Measurements from ENCODE around the gene KCNJ5.

Gene KCNJ5

DNA sequence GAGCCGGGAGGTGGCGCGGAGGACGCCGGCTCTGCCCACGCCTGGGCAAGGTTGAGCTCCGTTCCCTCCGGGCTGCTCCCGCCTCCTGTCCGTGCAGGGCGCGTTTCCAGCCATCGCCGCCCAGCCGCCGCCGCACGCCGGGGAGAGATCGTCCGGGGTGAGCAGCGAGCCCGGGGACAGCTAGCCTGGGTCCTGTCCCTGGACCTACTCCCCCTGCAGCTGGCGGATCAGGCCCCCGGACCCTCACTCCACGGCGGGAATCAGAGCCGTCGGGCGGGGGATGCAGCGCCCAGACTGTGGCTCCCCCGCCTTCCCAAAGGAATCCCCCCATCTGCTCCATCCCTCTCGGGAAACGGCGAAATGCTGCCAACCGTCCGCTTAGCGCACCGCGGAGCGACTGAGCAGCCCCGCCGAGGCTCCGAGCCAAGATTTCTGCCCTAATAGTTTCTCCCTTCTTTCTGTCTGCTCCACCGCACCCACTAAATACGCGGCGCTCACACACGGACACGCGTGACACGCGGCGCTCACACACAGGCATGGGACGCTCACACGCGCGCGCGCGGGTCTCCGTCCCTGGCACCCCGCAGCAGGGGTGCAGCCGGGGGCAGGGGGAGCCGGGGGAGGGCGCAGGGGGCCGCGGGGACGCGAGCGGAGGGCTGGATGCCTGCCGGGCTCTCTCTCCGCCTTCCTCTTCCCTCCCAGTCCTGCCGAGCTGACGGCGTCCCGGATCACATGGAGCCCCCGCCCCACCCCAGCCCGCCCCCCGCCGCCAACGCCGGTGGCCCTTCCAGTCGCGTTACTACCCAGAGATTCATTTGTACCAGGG, at the start of gene KCNJ5:
KCNJ5 (plus strand) TSS at position 814 of the 826 bp plus-strand sequence. CDS start 19,918 bp downstream, outside the sequence.
- no peak for DNase-seq

DNA sequence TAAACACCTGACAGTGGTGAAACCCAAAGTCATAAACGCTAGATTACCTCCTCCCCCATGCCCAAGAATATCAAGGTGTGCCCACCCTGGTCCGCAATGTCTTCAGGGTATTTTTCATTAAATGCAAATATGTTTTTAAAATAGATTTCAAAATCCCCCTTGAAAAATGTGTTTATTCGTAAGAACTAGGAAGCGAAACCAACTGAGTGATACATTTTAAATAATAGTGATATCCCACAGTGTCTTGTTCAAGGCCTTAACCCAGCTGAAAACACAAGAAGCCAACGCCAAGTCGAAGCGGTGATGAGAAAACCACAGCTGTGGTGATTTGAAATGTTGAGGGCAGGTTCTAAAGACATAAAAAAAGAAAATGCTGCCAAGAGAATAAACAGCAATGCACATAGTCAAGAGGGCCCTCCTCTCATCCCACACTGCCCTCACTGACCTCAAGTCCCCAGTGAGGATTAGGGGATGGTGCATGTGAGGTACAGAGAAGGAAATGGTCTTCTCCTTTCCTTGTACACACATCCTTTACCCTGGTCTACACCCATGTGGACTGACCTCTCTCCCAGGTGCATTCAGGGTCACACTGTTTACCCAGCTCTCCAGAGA, 49.6 kb upstream of the KCNJ5 start:
- DNase-seq: no peak

- DNase-seq: no peak
These were observed 47.9 kb upstream of the KCNJ5 start for GRCh38 chr11:128843198-128843785.

- no peak for DNase-seq
These were observed 45.8 kb upstream of the KCNJ5 start for GRCh38 chr11:128845334-128845780.

- no peak for DNase-seq
These were observed 44.2 kb upstream of the KCNJ5 start for GRCh38 chr11:128846985-128847384.

DNA sequence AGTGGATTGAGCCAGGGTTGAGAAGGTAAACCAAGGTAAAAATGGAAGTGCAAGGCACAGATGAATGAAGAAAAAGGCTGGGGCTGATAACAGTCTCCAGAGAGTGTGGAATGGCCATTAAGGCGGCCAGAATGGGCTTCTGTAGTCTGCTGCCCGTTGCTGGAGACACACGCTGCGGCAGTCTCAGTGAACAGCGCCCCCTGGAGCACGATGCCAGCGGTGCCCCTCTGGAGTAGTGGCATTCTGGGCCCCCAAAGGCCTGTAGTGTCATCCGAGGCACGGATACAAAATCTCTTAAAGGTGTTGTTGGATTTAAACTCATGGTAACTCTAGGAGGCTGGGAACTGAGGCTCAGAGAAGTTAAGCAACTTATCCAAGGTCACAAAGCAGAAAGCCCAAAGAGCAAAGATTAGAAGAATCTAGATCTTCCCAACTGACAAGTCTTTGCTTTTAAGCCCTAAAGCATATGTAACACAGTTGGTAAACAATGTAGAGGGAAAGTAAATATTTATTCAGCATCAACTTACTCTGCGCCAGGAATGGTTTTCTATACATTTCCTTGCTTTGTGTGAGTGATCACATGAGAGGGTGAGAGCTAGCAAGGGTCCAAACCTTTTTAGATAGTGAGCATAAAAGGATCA, 42.2 kb upstream of the KCNJ5 start:
- DNase-seq: no peak

DNA sequence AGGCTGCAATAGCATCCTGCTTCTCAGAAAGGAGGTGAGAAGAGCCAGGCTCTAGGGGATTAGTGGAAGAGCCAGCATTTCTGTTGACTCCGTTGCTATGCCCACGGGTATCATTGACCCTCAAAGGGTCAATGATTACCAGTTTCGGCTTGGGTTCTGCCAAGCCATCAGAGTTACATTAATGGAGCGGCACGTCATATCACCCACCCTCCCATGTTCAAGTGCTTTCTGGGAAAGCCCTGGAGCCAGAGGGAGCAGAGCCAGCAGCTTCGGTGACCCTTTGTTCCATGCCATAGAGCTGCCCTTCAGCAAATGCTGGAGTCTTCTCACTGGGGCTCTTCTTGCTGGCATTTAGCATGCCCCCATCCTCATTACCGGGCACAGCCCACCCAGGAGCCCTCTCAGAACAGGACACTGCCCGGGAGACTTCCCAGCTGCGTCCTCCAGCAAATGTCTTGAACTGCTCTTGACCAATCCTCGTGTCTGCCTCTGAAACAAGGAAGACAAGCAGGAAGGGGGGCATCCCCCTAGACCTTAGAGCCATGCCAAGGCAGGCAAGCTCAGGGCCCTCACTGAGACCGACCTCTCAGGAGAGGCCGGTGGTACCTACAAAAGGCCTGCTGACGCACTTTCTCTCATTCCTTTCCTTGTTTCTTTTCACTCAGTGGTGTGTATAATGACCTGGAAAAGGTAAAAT, 38.7 kb upstream of the KCNJ5 start:
- DNase-seq: no peak

DNA sequence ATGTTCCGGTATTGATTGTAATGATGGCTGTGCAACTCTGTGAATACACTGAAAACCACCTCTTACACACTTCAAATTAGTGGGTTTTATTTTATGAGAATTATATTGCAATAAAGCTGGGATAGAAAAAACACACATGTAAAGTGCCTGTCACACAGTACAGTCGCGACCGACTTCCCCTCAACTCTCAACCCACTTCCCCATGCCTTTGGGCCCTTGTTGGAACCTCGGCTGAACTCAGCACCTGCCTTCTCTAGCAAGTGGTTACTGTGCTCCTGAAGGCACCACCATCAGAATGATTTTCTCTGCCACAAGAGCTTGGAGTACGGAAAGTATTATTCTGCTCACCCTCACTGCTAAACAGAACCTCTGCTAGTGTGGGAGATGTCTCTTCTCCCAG, 37.6 kb upstream of the KCNJ5 start:
- DNase-seq: no peak

DNA sequence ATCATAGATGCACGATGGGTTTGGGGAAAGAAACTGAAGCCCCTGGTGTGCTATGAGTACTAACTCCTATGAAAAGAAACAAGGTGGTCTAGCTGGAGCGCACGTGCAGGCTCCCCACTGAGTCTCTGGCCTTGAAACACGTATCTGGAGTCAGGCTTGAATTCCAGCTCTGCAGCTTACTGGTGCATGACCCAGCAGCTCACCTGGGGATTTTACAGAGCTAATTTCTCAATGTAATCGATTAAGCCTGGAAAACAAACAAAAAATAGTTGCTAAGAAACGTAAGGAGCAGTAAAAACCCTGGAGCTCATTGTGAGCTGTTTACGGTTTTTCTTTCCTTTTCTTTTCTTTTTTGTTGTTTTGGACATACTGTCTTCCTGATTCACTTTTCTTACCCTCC, 36.3 kb upstream of the KCNJ5 start:
- no peak for DNase-seq

GRCh38 chr11:128856241-128856640, 34.9 kb upstream of the KCNJ5 start:
- DNase-seq: no peak

GRCh38 chr11:128857341-128857740, 33.8 kb upstream of the KCNJ5 start:
- no peak for DNase-seq

GRCh38 chr11:128859563-128860441, 31.4 kb upstream of the KCNJ5 start:
- DNase-seq: peak; percentile 4 to 16

DNA sequence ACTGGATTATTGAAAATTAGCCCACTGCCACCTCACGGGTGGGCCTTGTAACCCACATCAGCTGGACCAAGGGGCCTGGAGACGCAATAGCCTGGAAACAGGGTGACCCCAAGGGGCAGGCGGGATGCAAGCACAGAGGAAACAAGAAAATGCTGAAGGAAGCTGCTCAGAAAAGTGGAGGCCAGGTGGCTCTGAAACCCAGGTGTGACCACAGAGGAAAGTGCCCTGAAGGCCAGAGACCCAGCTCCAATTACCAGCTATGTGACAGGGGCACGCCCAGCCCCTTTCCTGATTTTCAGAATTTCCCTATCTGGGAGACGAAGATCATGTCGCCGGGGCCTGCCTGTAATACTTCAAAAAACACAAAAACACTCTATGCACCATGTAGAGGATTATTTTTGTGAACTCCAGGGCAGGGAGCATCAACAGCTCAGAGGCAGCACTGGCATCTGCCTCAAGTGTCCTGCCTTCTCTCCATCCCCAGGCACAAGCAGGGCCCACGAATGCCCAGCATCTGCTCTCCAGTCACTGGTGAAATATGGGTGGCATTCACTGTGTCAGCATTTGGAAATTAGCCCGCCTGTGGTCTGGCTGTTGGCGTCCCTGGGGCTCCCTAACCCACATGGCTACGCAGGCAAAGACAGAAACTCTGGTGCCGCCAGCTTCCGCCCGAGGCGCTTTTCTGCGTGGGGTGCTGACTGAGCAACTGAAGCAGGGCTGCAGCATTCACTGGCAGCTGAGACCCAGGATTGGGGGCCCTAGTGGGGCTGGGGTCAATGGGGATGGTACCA, 30.4 kb upstream of the KCNJ5 start:
- no peak for DNase-seq

DNA sequence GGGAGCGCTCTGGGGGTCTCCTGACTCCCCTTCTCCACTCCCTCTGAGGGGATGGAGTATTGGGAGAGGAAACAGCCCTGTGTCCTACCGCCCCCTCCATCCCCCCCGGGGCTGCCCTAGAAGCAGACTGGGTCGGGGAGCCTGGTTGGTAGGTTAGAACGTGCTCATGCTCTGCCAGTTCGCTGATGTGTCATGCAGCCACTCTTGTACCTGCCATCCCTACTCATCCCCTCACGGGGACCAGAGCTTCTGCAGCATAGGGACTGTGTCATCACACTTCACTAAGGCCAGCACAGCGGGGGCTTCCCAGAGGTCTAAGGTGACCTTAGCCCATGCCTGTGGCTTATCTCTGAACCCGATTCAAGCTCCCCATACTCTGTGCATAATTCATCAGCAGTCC, 28.8 kb upstream of the KCNJ5 start:
- no peak for DNase-seq

GRCh38 chr11:128862908-128863660, 28.1 kb upstream of the KCNJ5 start:
- no peak for DNase-seq

DNA sequence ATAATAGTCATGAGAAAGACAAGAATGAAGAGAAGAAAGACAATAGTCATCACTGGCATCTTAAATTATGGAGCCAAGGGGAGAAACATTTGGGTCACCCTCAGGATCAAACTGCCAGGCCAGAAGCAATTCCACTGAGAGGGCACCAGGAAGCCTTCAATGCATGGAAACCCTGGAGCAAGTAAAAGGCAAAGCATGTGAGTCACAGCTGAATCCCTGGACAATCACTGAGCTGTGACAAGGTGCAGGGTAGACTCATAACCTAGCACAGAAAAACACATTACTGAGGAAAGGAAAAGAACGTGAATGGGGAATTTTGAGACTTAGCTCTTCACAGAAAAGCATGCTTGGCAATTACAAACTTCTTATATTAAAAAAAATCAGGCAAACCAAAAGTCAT, 25.7 kb upstream of the KCNJ5 start:
- no peak for DNase-seq

DNA sequence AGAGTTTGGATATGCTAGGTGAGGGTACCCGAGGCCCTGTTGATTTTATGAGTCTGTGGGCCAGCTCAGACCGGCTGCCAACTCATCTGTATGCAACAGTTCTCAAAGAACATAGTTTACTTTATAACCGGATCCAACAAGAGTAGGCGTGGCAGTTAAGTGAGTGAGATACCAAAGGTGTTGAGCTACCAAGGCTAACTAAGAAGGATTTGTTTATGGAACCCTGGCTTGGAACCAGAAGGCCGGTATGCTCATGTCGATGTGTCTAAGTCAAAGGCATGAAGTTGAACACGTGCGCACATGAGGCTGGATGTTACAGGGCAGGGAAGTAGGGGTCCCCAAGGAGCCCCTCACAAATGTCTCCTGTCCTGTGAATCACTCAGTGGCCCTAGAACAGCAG, 23.9 kb upstream of the KCNJ5 start, which contains the start of gene KCNJ1:
KCNJ1 (minus strand) TSS at position 20 of the 400 bp plus-strand sequence. CDS start 27,053 bp downstream, outside the sequence.
- DNase-seq: no peak

GRCh38 chr11:128868841-128869671, 22.1 kb upstream of the KCNJ5 start:
- no peak for DNase-seq

DNA sequence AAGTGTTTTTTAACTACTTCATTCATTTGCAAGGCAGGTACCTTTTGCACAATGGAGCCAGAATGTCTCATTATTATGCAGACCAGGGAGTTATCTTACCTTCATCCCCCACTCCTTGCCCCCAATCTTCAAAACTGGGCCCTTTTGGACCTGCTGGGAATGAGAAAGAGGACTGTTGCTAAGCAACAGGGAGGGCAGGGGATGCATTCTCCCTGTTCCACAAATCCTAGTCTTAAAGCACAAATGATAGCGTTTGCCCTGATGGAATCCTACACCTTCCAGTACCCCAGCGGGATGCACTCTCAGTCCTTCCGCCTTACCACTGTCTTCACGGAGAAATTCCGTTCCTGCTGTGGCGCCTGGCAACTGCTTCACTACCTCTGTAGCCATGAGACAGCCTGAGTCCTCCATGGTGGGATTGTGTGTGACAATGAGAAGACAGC, 20.0 kb upstream of the KCNJ5 start:
- DNase-seq: no peak
